Measurements from ENCODE around the gene ARNT2. TPM values are rescaled to one million over a fixed set of nuclear protein-coding genes. Genes with fewer than 3 reads are reported as not detected.

ARNT2 gene
- total RNA-seq, 4 donors from 2014 or later: 5.1 to 8.8 (median 6.8) TPM

- WGBS, 2 donors: 91 to 100% methylated on average over 3 to 8 of the region's 8 CpGs
- Histone ChIP-seq H3K36me3 (peaks cover 0 to 58% (median 0%) of the 10 kb centered on the region in 3 donors), H3K27me3 (no peaks in the 10 kb centered on the region), H3K27ac (no peak overlapping the region), H3K4me3 (no peak overlapping the region), H3K4me1 (no peaks in the 10 kb centered on the region), H3K9me3 (no peaks in the 10 kb centered on the region)
- TF ChIP-seq EP300 (IDR thresholded peaks at IDR 0.05): no peak
- TF ChIP-seq POLR2A (IDR thresholded peaks at IDR 0.05): no peak
- no peak for TF ChIP-seq CTCF (IDR thresholded peaks at IDR 0.05)
- no peak for DNase-seq (ENCODE audit: low spot score in 2 of 2)
Measured at GRCh38 chr15:80577552-80578205, 173.5 kb downstream of the ARNT2 start.

GRCh38 chr15:80578206-80578595, 174.0 kb downstream of the ARNT2 start:
- Histone ChIP-seq H3K9me3 (no peaks in the 10 kb centered on the region), H3K27me3 (no peaks in the 10 kb centered on the region), H3K27ac (no peak overlapping the region), H3K4me1 (no peaks in the 10 kb centered on the region), H3K4me3 (no peak overlapping the region), H3K36me3 (peaks cover 0 to 63% (median 0%) of the 10 kb centered on the region in 3 donors)
- DNase-seq (ENCODE audit: low spot score in 2 of 2): no peak
- TF ChIP-seq EP300 (IDR thresholded peaks at IDR 0.05): no peak
- no peak for TF ChIP-seq CTCF (IDR thresholded peaks at IDR 0.05)
- TF ChIP-seq POLR2A (IDR thresholded peaks at IDR 0.05): no peak
- 88 to 93% methylated on average over 5 of the region's 5 CpGs for whole genome bisulfite sequencing, 2 donors

- TF ChIP-seq POLR2A (IDR thresholded peaks at IDR 0.05) (no peak), CTCF (IDR thresholded peaks at IDR 0.05) (no peak), EP300 (IDR thresholded peaks at IDR 0.05) (no peak)
- Histone ChIP-seq H3K4me1 (no peaks in the 10 kb centered on the region), H3K27me3 (no peaks in the 10 kb centered on the region), H3K27ac (no peak overlapping the region), H3K36me3 (peaks cover 0 to 70% (median 0%) of the 10 kb centered on the region in 3 donors), H3K4me3 (no peak overlapping the region), H3K9me3 (no peaks in the 10 kb centered on the region)
- DNase-seq (ENCODE audit: low spot score in 2 of 2): no peak
- 81 to 95% methylated on average over 7 of the region's 7 CpGs for WGBS, 2 donors
Measured at GRCh38 chr15:80578871-80579270, 174.7 kb downstream of the ARNT2 start.

- H3K36me3 ChIP-seq: peaks cover 0 to 76% (median 0%) of the 10 kb centered on the region in 3 donors
Measured at GRCh38 chr15:80579611-80580010, 175.4 kb downstream of the ARNT2 start.

More at GRCh38 chr15:80579611-80580010, 175.4 kb downstream of the ARNT2 start:
- no peaks in the 10 kb centered on the region for H3K27me3 ChIP-seq
- no peak overlapping the region for H3K27ac ChIP-seq
- 66 to 72% methylated on average over 6 of the region's 6 CpGs for WGBS, 2 donors
- DNase-seq (ENCODE audit: low spot score in 2 of 2): no peak
- TF ChIP-seq CTCF (IDR thresholded peaks at IDR 0.05): no peak
- TF ChIP-seq POLR2A (IDR thresholded peaks at IDR 0.05): no peak
- TF ChIP-seq EP300 (IDR thresholded peaks at IDR 0.05): no peak
- H3K9me3 ChIP-seq: no peaks in the 10 kb centered on the region
- H3K4me3 ChIP-seq: no peak overlapping the region
- H3K4me1 ChIP-seq: no peaks in the 10 kb centered on the region
